GM12878 (cell line): ENCODE results near the gene GLUL. TPM values are rescaled to one million over a fixed set of nuclear protein-coding genes. Genes with fewer than 3 reads are reported as not detected.

Source experiments
- ATAC-seq: fragments of 200-7000 bp; cut with Tn5 transposase; 3 replicates; pipeline ENCODE4 v1.9.1; 2020; ENCODE audit warnings: mild to moderate bottlenecking, moderate library complexity
- BruUV-seq: library from RNA; stranded (reverse); fragments of 400-500 nt; replicated peaks from 2 replicates; lab custom pipeline; 2021; lab: Mats Ljungman, UMichigan
- CTCF ChIA-PET: fragments of 300-600 bp; sonication (Branson Sonifier 250); formaldehyde crosslinking; extraction: SDS; loops from one replicate; lab custom pipeline; 2021; ENCODE audit warnings: inconsistent platforms; lab: Yijun Ruan, JAX
- POLR2A ChIA-PET: fragments of 350-600 bp; formaldehyde crosslinking; extraction: SDS; loops from one replicate; lab custom pipeline; 2021; ENCODE audit warnings: inconsistent platforms; lab: Charles Lee
- RAD21 ChIA-PET: fragments of 300-600 bp; sonication (Branson Sonifier 250); formaldehyde crosslinking; loops from one replicate; lab custom pipeline; 2023; ENCODE audit warnings: antibody characterized with exemption; ENCODE audit not compliant: unreplicated experiment; lab: Charles Lee
- SMC1A ChIA-PET: fragments of 300-600 bp; sonication (Branson Sonifier 250); formaldehyde crosslinking; loops from one replicate; lab custom pipeline; 2023; ENCODE audit not compliant: unreplicated experiment, uncharacterized antibody; lab: Charles Lee
- DNase-seq: peaks from one replicate; pipeline ENCODE4 v3.0.0-alpha.2; 2011; ENCODE audit warnings: low read depth, low spot score
- FAIRE-seq: peaks from 3 replicates; lab custom pipeline; 2011; peaks lifted over from hg19 to GRCh38; lab: Jason Lieb, UNC
- H2AFZ ChIP-seq: 2 replicates; pipeline ENCODE4 v1.6.0; 2011; ENCODE audit warnings: low read depth, low read length, control low read depth; ENCODE audit not compliant: control insufficient read depth
- H3K27ac ChIP-seq: 2 replicates; pipeline ENCODE4 v1.5.1; 2011; ENCODE audit warnings: control low read depth; ENCODE audit not compliant: control insufficient read depth, insufficient read depth
- H3K27me3 ChIP-seq, 2 experiments: replicated peaks in 1 of 2; 2 replicates each; pipeline versions ENCODE4 v1.6.0 to v1.6.1; 2011; ENCODE audit warnings: low read length in 1 of 2; ENCODE audit not compliant: control insufficient read depth in 2 of 2, insufficient read depth in 2 of 2
- H3K36me3 ChIP-seq, 2 experiments: 2 replicates each; pipeline ENCODE4 v1.5.1; 2011; ENCODE audit warnings: low read length in 1 of 2; ENCODE audit not compliant: control insufficient read depth in 2 of 2, insufficient read depth in 2 of 2
- H3K4me1 ChIP-seq: 2 replicates; pipeline ENCODE4 v1.6.1; 2011; ENCODE audit warnings: mild to moderate bottlenecking, low read length, moderate library complexity, mixed read lengths; ENCODE audit not compliant: control insufficient read depth, insufficient read depth
- H3K4me2 ChIP-seq: 2 replicates; pipeline ENCODE4 v1.6.0; 2011; ENCODE audit warnings: control low read depth; ENCODE audit not compliant: control insufficient read depth, insufficient read depth
- H3K4me3 ChIP-seq: fragments of 200-600 bp; sonication (generic); 2 replicates; pipeline ENCODE4 v1.5.1; 2016
- H3K79me2 ChIP-seq: 2 replicates; pipeline ENCODE4 v1.6.0; 2011; ENCODE audit warnings: low read length; ENCODE audit not compliant: control insufficient read depth, insufficient read depth
- H3K9ac ChIP-seq: 2 replicates; pipeline ENCODE4 v1.8.0; 2011; ENCODE audit warnings: low read length, control low read depth, mixed read lengths; ENCODE audit not compliant: control insufficient read depth, insufficient read depth
- H3K9me3 ChIP-seq: replicated peaks from 3 replicates; pipeline ENCODE4 v1.5.1; 2011; ENCODE audit warnings: mild to moderate bottlenecking, low read length; ENCODE audit not compliant: control insufficient read depth, insufficient read depth
- H4K20me1 ChIP-seq: 2 replicates; pipeline ENCODE4 v1.6.0; 2011; ENCODE audit not compliant: control insufficient read depth, insufficient read depth
- CHD1 ChIP-seq: IDR thresholded peaks from 2 replicates; pipeline ENCODE4 v1.6.1; 2012; ENCODE audit warnings: low read depth, low read length, improper control_type of control experiment
- CHD4 ChIP-seq: fragments of 200-600 bp; sonication (generic); IDR thresholded peaks from 2 replicates; pipeline ENCODE4 v1.6.1; 2016; ENCODE audit warnings: mild to moderate bottlenecking
- MTA3 ChIP-seq: IDR thresholded peaks from 2 replicates; pipeline ENCODE4 v1.6.1; 2012; ENCODE audit warnings: low read length, inconsistent platforms, borderline replicate concordance
- RFX5 ChIP-seq: IDR thresholded peaks from 2 replicates; pipeline ENCODE4 v1.6.1; 2011; ENCODE audit warnings: low read depth, low read length, improper control_type of control experiment
- TAF1 ChIP-seq: IDR thresholded peaks from 2 replicates; pipeline ENCODE4 v1.6.1; 2011; ENCODE audit warnings: mild to moderate bottlenecking, low read depth, low read length, borderline replicate concordance
- TARDBP ChIP-seq: IDR thresholded peaks from 2 replicates; pipeline ENCODE4 v1.6.1; 2016; ENCODE audit warnings: borderline replicate concordance
- TCF3 ChIP-seq: IDR thresholded peaks from 2 replicates; pipeline ENCODE4 v1.6.1; 2012; ENCODE audit warnings: low read depth, mild to moderate bottlenecking, low read length, borderline replicate concordance; ENCODE audit not compliant: insufficient read depth
- WGBS: methylation state at CpG from one replicate; pipeline ENCODE4 v1.1.6; 2016; ENCODE audit warnings: low lambda C conversion rate; ENCODE audit not compliant: insufficient replicate concordance, insufficient coverage; ENCODE audit errors: missing lambda C conversion rate; 5-methylcytosine and 5-hydroxymethylcytosine counted together
- in situ Hi-C: fragments of 300-500 bp; cut with MboI; formaldehyde crosslinking; loops from 9 replicates; pipeline ENCODE4 v1.14.3; 2018; ENCODE audit warnings: mixed read lengths
- intact Hi-C: fragments of 100-400 bp; cut with micrococcal nuclease; formaldehyde crosslinking; loops from one replicate; pipeline ENCODE4 v1.14.2; 2022; ENCODE audit not compliant: unreplicated experiment
- polyA plus RNA-seq, 11 experiments: library from polyadenylated mRNA; depleted of rRNA in 4 of 11; unstranded in 6 of 11; stranded (reverse) in 5 of 11; fragments of >200 nt; fragmentation: Nextera tagmentation in 4 of 11; fragmentation: Illumina TruSeq in 1 of 11; extraction: Ambion mirVana in 4 of 11; extraction: Trizol in 1 of 11; gene quantifications; 1 replicate in 1 of 11; 2 replicates in 10 of 11; pipeline versions ENCODE4 v1.2.1 to v1.2.3, GENCODE V29; 2011 to 2016; ENCODE audit warnings: inconsistent platforms in 2 of 11, missing spikeins in 2 of 11, low read depth in 1 of 11
- total RNA-seq, 4 experiments: library from RNA; depleted of rRNA in 3 of 4; stranded (reverse); fragments of >200 nt in 3 of 4; fragmentation: Illumina TruSeq in 1 of 4; extraction: Trizol in 1 of 4; gene quantifications; 2 replicates each; pipeline versions ENCODE4 v1.2.1 to v1.2.3, GENCODE V29; 2013 to 2021

GLUL gene
- total and polyA plus RNA-seq, 10 of the 15 experiments (the other 5 are each of a cell fraction or from before 2014, with no cell fraction given) = 2.3 to 392 (median 164) TPM

DNA sequence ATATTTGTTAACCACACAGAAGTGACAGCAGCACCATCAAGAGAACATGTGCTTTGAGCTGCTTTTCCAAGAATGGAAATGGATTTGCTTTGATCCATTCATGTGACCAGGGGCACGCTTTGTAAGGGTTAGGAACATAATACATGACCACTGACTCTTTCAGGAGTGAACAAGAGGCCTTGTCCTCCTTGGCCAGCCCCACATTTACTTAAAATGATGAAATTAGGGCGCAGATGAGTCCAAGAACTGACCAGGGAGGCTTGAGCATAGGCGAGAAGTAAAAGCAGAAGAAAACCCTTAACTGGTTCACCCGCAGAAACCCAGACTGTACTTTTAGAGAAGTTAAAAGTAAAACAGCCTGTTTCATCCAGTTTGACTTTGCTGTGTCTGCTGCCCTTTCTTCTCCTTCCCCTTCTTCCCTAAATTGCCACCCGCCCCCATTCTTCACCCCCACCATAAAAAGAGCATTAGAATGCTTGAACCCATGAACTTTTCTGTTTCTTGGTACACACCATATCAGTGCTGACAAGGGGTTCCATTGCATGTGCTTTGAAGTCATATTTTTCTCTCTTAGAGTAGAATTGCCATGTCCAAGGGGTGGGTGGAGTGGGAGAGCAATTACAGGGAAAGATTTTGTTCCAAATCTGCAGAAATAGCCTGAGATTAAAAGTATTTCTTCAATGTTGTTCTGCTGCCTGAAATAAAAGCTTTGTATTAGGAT, 2.6 kb upstream of the GLUL start:
- intact Hi-C loops = loop anchor here (5.0 kb wide), 1 partner anchor 72 kb away; no protein-coding TSS in a partner anchor
- no TSS peak for BruUV-seq
- no peaks in the 10 kb centered on the region for H3K27me3 ChIP-seq
- TF ChIP-seq MTA3 (no peak), CHD1 (no peak), TARDBP (no peak), RFX5 (no peak), CHD4 (no peak), TAF1 (no peak), TCF3 (no peak)
- peaks cover 11% of the 10 kb centered on the region for H3K4me1 ChIP-seq
- no peak overlapping the region for H3K4me2 ChIP-seq
- CTCF ChIA-PET = interaction anchor here (0.9 to 10.9 kb wide), 5 partner anchors 73 to 389 kb away, joined by 4 to 418 read pairs (median 17); no protein-coding TSS in a partner anchor
- H2AFZ ChIP-seq = no peak overlapping the region
- no peak overlapping the region for H3K9ac ChIP-seq
- POLR2A ChIA-PET = interaction anchor here (0.7 to 3.7 kb wide), 3 partner anchors 34 to 250 kb away, joined by 4 to 24 read pairs (median 9); no protein-coding TSS in a partner anchor
- no peak overlapping the region for H3K27ac ChIP-seq
- H3K4me3 ChIP-seq = no peak overlapping the region
- SMC1A ChIA-PET = interaction anchor here (0.9 to 11.3 kb wide), 2 partner anchors 71 to 251 kb away, joined by 3 to 303 read pairs; no protein-coding TSS in a partner anchor
- RAD21 ChIA-PET = interaction anchor here (0.6 to 7.4 kb wide), 4 partner anchors 18 to 250 kb away, joined by 3 to 282 read pairs (median 4); no protein-coding TSS in a partner anchor
- H3K9me3 ChIP-seq = no peaks in the 10 kb centered on the region
- WGBS = 89% methylated on average over 5 of the region's 5 CpGs
- no peaks in the 10 kb centered on the region for H4K20me1 ChIP-seq
- H3K79me2 ChIP-seq = peaks cover 7% of the 10 kb centered on the region
- FAIRE-seq (no peak), DNase-seq (no peak), ATAC-seq (no peak)
- no peaks in the 10 kb centered on the region for H3K36me3 ChIP-seq
- in situ Hi-C loops = no loop called here
